Measurements from ENCODE around the gene MYO1E. TPM values are rescaled to one million over a fixed set of nuclear protein-coding genes. Genes with fewer than 3 reads are reported as not detected.
A peak's percentile ranks its signal among the peaks of the same experiment; 100 is the strongest.

The MYO1E gene
- total and polyA plus RNA-seq, 4 experiments from 2014 or later: 2.1 to 4.6 TPM; not detected in 2

DNA sequence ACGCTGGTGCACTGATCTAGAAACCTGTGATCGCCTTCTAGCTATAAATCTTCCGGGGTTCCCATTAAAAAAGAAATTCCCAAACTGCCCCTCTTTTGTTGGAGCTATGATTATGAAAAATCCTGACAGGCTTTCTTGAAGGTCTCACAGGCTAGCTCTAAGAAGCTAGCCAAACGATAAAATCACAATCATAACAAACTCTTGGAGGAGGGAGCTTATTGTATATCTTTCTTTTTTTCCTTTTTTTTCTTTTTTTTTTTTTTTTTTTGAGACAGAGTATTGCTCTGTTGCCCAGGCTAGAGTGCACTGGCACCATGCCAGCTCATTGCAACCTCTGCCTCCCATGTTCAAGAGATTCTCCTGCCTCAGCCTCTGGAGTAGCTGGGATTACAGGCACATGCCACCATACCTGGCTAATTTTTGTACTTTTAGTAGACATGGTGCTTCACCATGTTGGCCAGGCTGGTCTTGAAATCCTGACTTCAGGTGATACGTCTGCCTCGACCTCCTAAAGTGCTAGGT, 72.0 kb downstream of the MYO1E start:
- no peaks in the 10 kb centered on the region for H3K36me3 ChIP-seq (ENCODE audit: insufficient read depth, low read length)
- H3K27me3 Mint-ChIP-seq: no peaks in the 10 kb centered on the region
- H3K4me3 ChIP-seq (ENCODE audit: low read length in 2 of 2): peak overlapping the region in 1 of 2 donors; percentile 30
- H3K4me1 Mint-ChIP-seq: peaks cover 24 to 37% (median 30%) of the 10 kb centered on the region in 4 donors
- peak overlapping the region; percentile 56 to 83 (median 72) for H3K4me3 Mint-ChIP-seq
- peaks cover 33% of the 10 kb centered on the region for H3K4me1 ChIP-seq (ENCODE audit: insufficient read depth, low read length)
- no peak overlapping the region for H3K27ac ChIP-seq (ENCODE audit: low read depth, low read length)
- ChIA-PET POLR2A (ENCODE audit: partially characterized antibody) (interaction anchor here (0.6 to 1.3 kb wide), 2 partner anchors 12 to 1098 kb away, joined by 3 to 4 read pairs; no protein-coding TSS in a partner anchor), CTCF (ENCODE audit: partially characterized antibody) (interaction anchor here (0.6 to 1.4 kb wide), 8 partner anchors 16 to 162 kb away, joined by 3 to 4 read pairs (median 3); no protein-coding TSS in a partner anchor)
- intact Hi-C loops (cut with micrococcal nuclease): no loop called here
- no peaks in the 10 kb centered on the region for H3K9me3 ChIP-seq (ENCODE audit: control insufficient read depth in 1 of 2, low read length in 2 of 2)
- H3K36me3 Mint-ChIP-seq: no peaks in the 10 kb centered on the region
- peak overlapping the region; percentile 49 to 90 (median 70) for H3K27ac Mint-ChIP-seq
- DNase-seq: no peak
- no peaks in the 10 kb centered on the region for H3K9me3 Mint-ChIP-seq
- no peaks in the 10 kb centered on the region for H3K27me3 ChIP-seq (ENCODE audit: insufficient read depth, low read length)

DNA sequence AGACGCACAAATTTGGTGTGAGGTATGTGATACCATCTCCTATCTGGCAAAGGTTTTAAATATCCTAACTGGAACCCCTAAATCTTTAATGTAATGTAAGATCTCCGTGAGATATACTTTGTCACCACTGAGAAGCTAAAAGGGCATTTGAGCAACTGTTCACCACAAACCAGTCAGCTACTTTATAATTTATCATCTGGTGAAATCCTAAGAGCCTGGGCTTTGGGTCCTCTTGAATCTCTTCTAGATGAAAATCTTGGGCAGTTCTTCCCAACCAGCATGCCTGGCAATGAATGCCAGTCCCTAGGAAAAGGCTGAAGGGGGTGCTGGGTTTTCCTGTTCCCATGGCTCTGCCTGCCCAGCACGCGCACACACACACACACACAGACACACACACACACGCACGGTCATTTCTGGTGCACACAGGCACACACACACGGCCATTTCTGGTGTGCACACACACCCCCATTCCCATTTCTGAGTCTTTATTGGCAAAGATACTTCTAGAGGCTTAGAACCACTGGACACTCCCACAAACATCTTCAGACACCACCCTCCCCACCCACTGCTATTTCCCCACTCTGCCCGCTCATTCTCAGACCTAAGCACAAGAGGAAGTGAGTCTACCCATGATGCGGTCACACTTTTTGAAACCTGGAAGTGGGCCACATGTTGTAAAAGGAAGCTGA, 72.6 kb downstream of the MYO1E start:
- DNase-seq: peak; percentile 68 to 78 (median 71)
- peak overlapping the region; percentile 49 to 89 (median 70) for H3K27ac Mint-ChIP-seq

DNA sequence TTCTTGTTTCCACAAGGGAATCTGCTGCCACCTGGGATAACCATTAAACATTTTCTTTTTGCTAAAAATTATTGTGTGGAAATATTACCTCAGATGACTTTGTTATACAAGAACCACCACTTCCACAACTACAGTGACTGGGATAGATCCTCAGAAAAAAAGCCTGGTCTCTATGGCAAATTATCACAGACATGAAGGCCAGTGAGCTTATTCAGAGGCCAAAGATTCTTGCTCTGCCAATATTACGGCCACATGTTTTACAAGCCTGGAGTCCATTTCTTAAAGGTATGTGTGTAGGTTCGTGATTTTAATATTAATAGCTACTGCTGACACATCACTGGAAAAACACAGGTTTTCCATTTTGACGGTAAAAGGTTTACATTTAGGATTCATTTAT, 73.8 kb downstream of the MYO1E start:
- Histone ChIP-seq H3K9me3 (ENCODE audit: control insufficient read depth in 1 of 2, low read length in 2 of 2) (no peaks in the 10 kb centered on the region), H3K4me3 (ENCODE audit: low read length in 2 of 2) (no peak overlapping the region), H3K27me3 (ENCODE audit: insufficient read depth, low read length) (no peaks in the 10 kb centered on the region), H3K27ac (ENCODE audit: low read depth, low read length) (no peak overlapping the region), H3K4me1 (ENCODE audit: insufficient read depth, low read length) (peaks cover 33% of the 10 kb centered on the region), H3K36me3 (ENCODE audit: insufficient read depth, low read length) (no peaks in the 10 kb centered on the region)
- Mint-ChIP-seq H3K4me3 (no peak overlapping the region), H3K36me3 (no peaks in the 10 kb centered on the region), H3K4me1 (peaks cover 24 to 37% (median 30%) of the 10 kb centered on the region in 4 donors), H3K27ac (no peak overlapping the region), H3K27me3 (peaks cover 0 to 1% of the 10 kb centered on the region in 2 donors), H3K9me3 (no peaks in the 10 kb centered on the region)
- ChIA-PET CTCF (ENCODE audit: partially characterized antibody) (no interaction called here), POLR2A (ENCODE audit: partially characterized antibody) (no interaction called here)
- no peak for DNase-seq
- intact Hi-C loops (cut with micrococcal nuclease): no loop called here

More for the DNA sequence above, 72.6 kb downstream of the MYO1E start:
- H3K36me3 Mint-ChIP-seq: no peaks in the 10 kb centered on the region
- H3K27me3 Mint-ChIP-seq: no peaks in the 10 kb centered on the region
- H3K4me3 Mint-ChIP-seq: peak overlapping the region; percentile 56 to 83 (median 72)
- Histone ChIP-seq H3K27ac (ENCODE audit: low read depth, low read length) (no peak overlapping the region), H3K27me3 (ENCODE audit: insufficient read depth, low read length) (no peaks in the 10 kb centered on the region), H3K4me1 (ENCODE audit: insufficient read depth, low read length) (peaks cover 33% of the 10 kb centered on the region), H3K9me3 (ENCODE audit: control insufficient read depth in 1 of 2, low read length in 2 of 2) (no peaks in the 10 kb centered on the region), H3K36me3 (ENCODE audit: insufficient read depth, low read length) (no peaks in the 10 kb centered on the region), H3K4me3 (ENCODE audit: low read length in 2 of 2) (peak overlapping the region in 1 of 2 donors; percentile 30)
- H3K9me3 Mint-ChIP-seq: no peaks in the 10 kb centered on the region
- intact Hi-C loops (cut with micrococcal nuclease): no loop called here
- CTCF ChIA-PET (ENCODE audit: partially characterized antibody): interaction anchor here (0.6 to 1.4 kb wide), 8 partner anchors 15 to 162 kb away, joined by 3 to 4 read pairs (median 3); no protein-coding TSS in a partner anchor
- POLR2A ChIA-PET (ENCODE audit: partially characterized antibody): interaction anchor here (0.6 to 1.3 kb wide), 2 partner anchors 12 to 1098 kb away, joined by 3 to 4 read pairs; no protein-coding TSS in a partner anchor
- H3K4me1 Mint-ChIP-seq: peaks cover 24 to 37% (median 30%) of the 10 kb centered on the region in 4 donors

DNA sequence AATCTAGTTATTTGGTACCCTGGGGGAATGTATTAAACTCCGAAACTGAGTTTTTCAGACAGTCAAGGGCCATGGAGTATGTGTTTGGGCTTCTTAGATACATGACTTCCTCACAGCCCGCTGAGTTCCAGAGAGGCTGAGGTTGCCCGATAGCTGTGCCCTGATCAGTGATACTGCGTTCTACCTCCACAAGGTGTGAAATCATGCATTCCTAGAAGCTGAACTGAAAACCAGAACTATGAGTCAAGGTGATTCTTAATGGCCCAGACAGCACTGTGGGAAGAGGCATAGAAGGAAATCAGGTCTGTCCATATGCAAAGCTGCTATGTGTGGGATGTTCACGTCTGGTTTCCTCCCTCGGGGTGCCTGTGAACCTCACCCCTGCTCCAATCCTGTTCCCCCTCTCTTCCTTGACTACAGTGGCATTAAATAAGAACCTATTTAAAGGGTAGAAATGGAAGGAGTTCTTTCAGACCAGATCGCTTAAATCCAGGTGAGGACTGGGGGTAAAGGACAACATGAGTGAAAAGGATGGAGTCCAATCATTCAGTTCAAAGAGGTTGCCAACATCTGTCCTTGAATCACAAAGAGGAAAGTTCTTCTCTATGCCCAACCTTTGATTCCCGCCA, 74.3 kb downstream of the MYO1E start:
- ChIA-PET CTCF (ENCODE audit: partially characterized antibody) (no interaction called here), POLR2A (ENCODE audit: partially characterized antibody) (no interaction called here)
- Mint-ChIP-seq H3K27ac (peak overlapping the region in 3 of 7 donors; percentile 44 to 74 (median 57)), H3K4me3 (peak overlapping the region in 5 of 8 donors; percentile 37 to 55 (median 44)), H3K27me3 (peaks cover 0 to 1% of the 10 kb centered on the region in 2 donors), H3K9me3 (no peaks in the 10 kb centered on the region), H3K36me3 (no peaks in the 10 kb centered on the region), H3K4me1 (peaks cover 24 to 37% (median 30%) of the 10 kb centered on the region in 4 donors)
- no peaks in the 10 kb centered on the region for H3K27me3 ChIP-seq (ENCODE audit: insufficient read depth, low read length)
- peaks cover 33% of the 10 kb centered on the region for H3K4me1 ChIP-seq (ENCODE audit: insufficient read depth, low read length)
- no peak overlapping the region for H3K27ac ChIP-seq (ENCODE audit: low read depth, low read length)
- no peaks in the 10 kb centered on the region for H3K36me3 ChIP-seq (ENCODE audit: insufficient read depth, low read length)
- H3K9me3 ChIP-seq (ENCODE audit: control insufficient read depth in 1 of 2, low read length in 2 of 2): no peaks in the 10 kb centered on the region
- DNase-seq: no peak
- intact Hi-C loops (cut with micrococcal nuclease): no loop called here
- H3K4me3 ChIP-seq (ENCODE audit: low read length in 2 of 2): no peak overlapping the region

DNA sequence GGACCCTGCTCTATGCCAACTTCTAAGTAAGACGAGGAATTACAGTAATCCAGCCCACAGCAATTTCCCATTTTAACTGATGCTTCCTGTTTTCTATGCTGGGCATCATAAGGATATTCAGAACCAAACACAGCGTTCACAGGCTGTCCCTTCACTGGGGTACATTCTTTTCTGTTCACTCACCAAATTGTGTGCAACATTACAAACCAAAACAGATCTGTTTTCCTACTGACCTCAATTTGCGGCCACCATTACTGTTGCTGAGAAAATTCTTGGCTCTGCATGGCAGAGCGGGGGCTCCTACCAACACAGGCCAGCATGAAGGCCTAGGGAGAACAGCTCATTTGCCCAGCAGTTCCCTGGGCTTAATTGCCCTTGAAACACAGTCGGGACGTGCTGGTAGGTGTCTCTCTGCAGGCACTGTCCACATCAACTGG, 76.5 kb downstream of the MYO1E start:
- DNase-seq: no peak
- intact Hi-C loops (cut with micrococcal nuclease): no loop called here
- Mint-ChIP-seq H3K36me3 (no peaks in the 10 kb centered on the region), H3K27ac (no peak overlapping the region), H3K9me3 (no peaks in the 10 kb centered on the region), H3K4me1 (peaks cover 22 to 31% (median 27%) of the 10 kb centered on the region in 4 donors), H3K27me3 (peaks cover 0 to 1% of the 10 kb centered on the region in 2 donors), H3K4me3 (no peak overlapping the region)
- CTCF ChIA-PET (ENCODE audit: partially characterized antibody): no interaction called here
- no peak overlapping the region for H3K27ac ChIP-seq (ENCODE audit: low read depth, low read length)
- peaks cover 31% of the 10 kb centered on the region for H3K4me1 ChIP-seq (ENCODE audit: insufficient read depth, low read length)
- no peaks in the 10 kb centered on the region for H3K36me3 ChIP-seq (ENCODE audit: insufficient read depth, low read length)
- no peak overlapping the region for H3K4me3 ChIP-seq (ENCODE audit: low read length in 2 of 2)
- POLR2A ChIA-PET (ENCODE audit: partially characterized antibody): no interaction called here
- H3K9me3 ChIP-seq (ENCODE audit: control insufficient read depth in 1 of 2, low read length in 2 of 2): no peaks in the 10 kb centered on the region
- no peaks in the 10 kb centered on the region for H3K27me3 ChIP-seq (ENCODE audit: insufficient read depth, low read length)

DNA sequence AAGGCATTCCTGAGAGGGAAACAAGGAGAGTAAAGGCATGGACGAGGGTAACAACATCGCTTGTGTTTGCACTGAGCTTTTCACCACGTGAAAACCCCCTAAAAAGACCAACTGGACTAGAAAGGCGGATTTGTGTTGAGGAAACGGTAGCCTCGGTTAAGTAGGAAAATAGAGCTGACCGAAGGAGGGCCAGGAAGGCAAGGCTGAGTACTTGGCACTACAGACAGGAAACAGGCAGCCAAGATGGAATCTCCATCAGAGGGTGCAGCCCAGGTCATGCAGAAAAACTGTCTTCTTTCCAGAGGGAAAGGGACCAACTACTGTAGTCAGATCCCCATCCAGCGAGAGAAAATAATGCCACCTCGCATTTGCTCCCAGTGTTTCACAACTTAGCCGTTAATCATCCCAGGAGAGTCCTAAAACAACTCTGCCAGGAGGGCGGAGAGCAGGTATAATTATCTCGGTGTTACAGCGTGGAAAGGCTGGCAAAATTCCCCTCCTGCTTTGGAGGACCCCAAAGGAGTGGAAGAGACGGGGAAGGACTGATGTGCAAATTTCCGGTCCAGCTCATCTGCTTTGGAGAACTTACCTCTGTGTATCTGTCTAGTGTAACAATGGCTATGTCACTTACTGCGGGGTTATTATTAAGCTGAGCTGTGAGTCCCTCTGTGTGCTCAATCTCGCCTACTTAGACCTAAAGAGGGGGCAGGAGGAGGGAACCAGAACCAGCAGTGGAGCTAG, 77.2 kb downstream of the MYO1E start:
- Mint-ChIP-seq H3K27me3 (peaks cover 0 to 1% of the 10 kb centered on the region in 2 donors), H3K36me3 (no peaks in the 10 kb centered on the region), H3K9me3 (no peaks in the 10 kb centered on the region), H3K27ac (peak overlapping the region in 1 of 7 donors; percentile 8), H3K4me1 (peaks cover 18 to 24% (median 21%) of the 10 kb centered on the region in 4 donors), H3K4me3 (no peak overlapping the region)
- Histone ChIP-seq H3K27me3 (ENCODE audit: insufficient read depth, low read length) (no peaks in the 10 kb centered on the region), H3K36me3 (ENCODE audit: insufficient read depth, low read length) (no peaks in the 10 kb centered on the region), H3K4me1 (ENCODE audit: insufficient read depth, low read length) (peaks cover 23% of the 10 kb centered on the region), H3K9me3 (ENCODE audit: control insufficient read depth in 1 of 2, low read length in 2 of 2) (no peaks in the 10 kb centered on the region), H3K27ac (ENCODE audit: low read depth, low read length) (no peak overlapping the region), H3K4me3 (ENCODE audit: low read length in 2 of 2) (no peak overlapping the region)
- ChIA-PET POLR2A (ENCODE audit: partially characterized antibody) (no interaction called here), CTCF (ENCODE audit: partially characterized antibody) (no interaction called here)
- intact Hi-C loops (cut with micrococcal nuclease): no loop called here
- no peak for DNase-seq

Data from CD4-positive, alpha-beta memory T cell (primary cell).